NCI-H146 treated with DMSO at 0.1 percent for 48 hours (cell line): Measurements from ENCODE around the gene SCPEP1.
"Not testable (repeated sequence)": the region's sequence is repeated elsewhere in the genome, so short reads cannot be mapped to it uniquely, and the experiment has no call there.

ENCODE experiments used
- DNase-seq: peaks from one replicate; lab custom pipeline; 2025; ENCODE audit not compliant: unreplicated experiment; lab: John Stamatoyannopoulos, UW

Gene SCPEP1

GRCh38 chr17:56977673-56978395 is at the start of gene SCPEP1:
Gene SCPEP1, plus strand, starts transcription at chr17:56978131. Its CDS starts 29 bp downstream, at chr17:56978160.
- DNase-seq = peak; percentile 72

- no peak for DNase-seq
These were observed 49.3 kb upstream of the SCPEP1 start for GRCh38 chr17:56928586-56928985.

- DNase-seq = no peak
These were observed 48.5 kb upstream of the SCPEP1 start for GRCh38 chr17:56929362-56929969.

GRCh38 chr17:56930739-56931337 is 47.1 kb upstream of the SCPEP1 start:
- no peak for DNase-seq

GRCh38 chr17:56933151-56933745 is 44.7 kb upstream of the SCPEP1 start:
- DNase-seq = no peak

- no peak for DNase-seq
These were observed 44.1 kb upstream of the SCPEP1 start for GRCh38 chr17:56933868-56934267.

- DNase-seq = no peak
These were observed 43.7 kb upstream of the SCPEP1 start for GRCh38 chr17:56934280-56934679.

- no peak for DNase-seq
These were observed 42.5 kb upstream of the SCPEP1 start for GRCh38 chr17:56935461-56935860.

- DNase-seq = no peak
These were observed 41.1 kb upstream of the SCPEP1 start for GRCh38 chr17:56936697-56937322.

- DNase-seq = no peak
These were observed 40.2 kb upstream of the SCPEP1 start for GRCh38 chr17:56937687-56938086.

GRCh38 chr17:56938206-56938605 is 39.7 kb upstream of the SCPEP1 start:
- DNase-seq = not testable (repeated sequence)

GRCh38 chr17:56939869-56940484 is 38.0 kb upstream of the SCPEP1 start:
- DNase-seq = peak; percentile 34

- DNase-seq = no peak
These were observed 34.3 kb upstream of the SCPEP1 start for GRCh38 chr17:56943505-56944125.

- DNase-seq = no peak
These were observed 31.9 kb upstream of the SCPEP1 start for GRCh38 chr17:56945938-56946505.

GRCh38 chr17:56947741-56948140 is 30.2 kb upstream of the SCPEP1 start:
- DNase-seq = no peak

GRCh38 chr17:56948491-56948890 is 29.4 kb upstream of the SCPEP1 start:
- no peak for DNase-seq

GRCh38 chr17:56949595-56949994 is 28.3 kb upstream of the SCPEP1 start:
- DNase-seq = no peak

- DNase-seq = no peak
These were observed 20.9 kb upstream of the SCPEP1 start for GRCh38 chr17:56956992-56957391.

GRCh38 chr17:56960596-56961538 is 17.1 kb upstream of the SCPEP1 start, which contains the start of gene COIL:
Gene COIL, minus strand, starts transcription at chr17:56961050. Its CDS starts 31 bp downstream, at chr17:56961019.
- peak; percentile 89 for DNase-seq
